CD4-positive, alpha-beta memory T cell (primary cell): ENCODE data around the gene EPB41. TPM values are rescaled to one million over a fixed set of nuclear protein-coding genes. Genes with fewer than 3 reads are reported as not detected.
A peak's percentile ranks its signal among the peaks of the same experiment; 100 is the strongest.
"Not testable (repeated sequence)": the region's sequence is repeated elsewhere in the genome, so short reads cannot be mapped to it uniquely, and the experiment has no call there.

Experiments used
- CTCF ChIA-PET: fragments of 350-600 bp; sonication (Branson Sonifier 250); formaldehyde crosslinking; loops from one replicate; lab custom pipeline; 2021; ENCODE audit warnings: inconsistent platforms; ENCODE audit not compliant: partially characterized antibody; lab: Charles Lee
- POLR2A ChIA-PET: fragments of 350-600 bp; sonication (Branson Sonifier 250); formaldehyde crosslinking; loops from one replicate; lab custom pipeline; 2021; ENCODE audit not compliant: partially characterized antibody; lab: Charles Lee
- DNase-seq, 5 donors: peaks; one replicate each; pipeline versions ENCODE4 v3.0.0 to v3.0.0-alpha.2; 2020 to 2022; ENCODE audit warnings: mixed read lengths in 1 of 5
- H3K27ac ChIP-seq: one replicate; pipeline ENCODE4 v1.7.0; 2013; ENCODE audit warnings: low read depth, low read length
- H3K27me3 ChIP-seq: 2 replicates; pipeline ENCODE4 v1.7.0; 2013; ENCODE audit warnings: mild to moderate bottlenecking, low read length, moderate library complexity; ENCODE audit not compliant: insufficient read depth
- H3K36me3 ChIP-seq: 2 replicates; pipeline ENCODE4 v1.7.0; 2013; ENCODE audit warnings: mild to moderate bottlenecking, low read length, moderate library complexity; ENCODE audit not compliant: insufficient read depth
- H3K4me1 ChIP-seq: 2 replicates; pipeline ENCODE4 v1.7.0; 2013; ENCODE audit warnings: mild to moderate bottlenecking, low read length, moderate library complexity; ENCODE audit not compliant: insufficient read depth
- H3K4me3 ChIP-seq, 2 donors: one replicate each; pipeline ENCODE4 v1.7.0; 2013; ENCODE audit warnings: low read length in 2 of 2, mild to moderate bottlenecking in 1 of 2
- H3K9me3 ChIP-seq, 2 donors: one replicate each; pipeline ENCODE4 v1.7.0; 2013; ENCODE audit warnings: low read length in 2 of 2, control low read depth in 1 of 2; ENCODE audit not compliant: control insufficient read depth in 1 of 2
- H3K27ac Mint-ChIP-seq, 7 donors: one replicate each; pipeline ENCODE4 v1.8.0; 2020 to 2021; ENCODE audit warnings: mixed read lengths in 7 of 7, mild to moderate bottlenecking in 6 of 7, inconsistent platforms in 3 of 7, moderate library complexity in 3 of 7
- H3K27me3 Mint-ChIP-seq, 2 donors: one replicate each; pipeline ENCODE4 v1.8.0; 2020 to 2021; ENCODE audit warnings: mixed read lengths in 2 of 2
- H3K36me3 Mint-ChIP-seq, 2 donors: one replicate each; pipeline ENCODE4 v1.8.0; 2020 to 2021; ENCODE audit warnings: mixed read lengths in 2 of 2, inconsistent platforms in 1 of 2, mild to moderate bottlenecking in 1 of 2
- H3K4me1 Mint-ChIP-seq, 4 donors: one replicate each; pipeline ENCODE4 v1.8.0; 2020 to 2021; ENCODE audit warnings: mixed read lengths in 4 of 4, mild to moderate bottlenecking in 1 of 4
- H3K4me3 Mint-ChIP-seq, 8 donors: one replicate each; pipeline ENCODE4 v1.8.0; 2020 to 2021; ENCODE audit warnings: mixed read lengths in 8 of 8, mild to moderate bottlenecking in 7 of 8, moderate library complexity in 6 of 8, inconsistent platforms in 3 of 8
- H3K9me3 Mint-ChIP-seq, 8 donors: one replicate each; pipeline ENCODE4 v1.8.0; 2020 to 2021; ENCODE audit warnings: mixed read lengths in 8 of 8, mild to moderate bottlenecking in 5 of 8, inconsistent platforms in 3 of 8, moderate library complexity in 1 of 8
- intact Hi-C: fragments of 100-400 bp; cut with micrococcal nuclease; formaldehyde crosslinking; loops from one replicate; pipeline ENCODE4 v1.15.1; 2023
- polyA plus RNA-seq, 2 donors: library from polyadenylated mRNA; unstranded; fragments of 300-500 nt; fragmentation: Illumina TruSeq; gene quantifications; one replicate each; pipeline ENCODE4 v1.2.3, GENCODE V29; 2021
- total RNA-seq, 2 experiments: library from RNA; stranded (reverse); gene quantifications; one replicate each; pipeline ENCODE4 v1.2.3, GENCODE V29; 2021

Gene EPB41
- total and polyA plus RNA-seq, 4 experiments from 2014 or later, result 56.1 to 321 (median 213) TPM

GRCh38 chr1:29082519-29082918, 168.2 kb downstream of the EPB41 start:
- no peak for DNase-seq
- Histone ChIP-seq H3K4me3 (no peak overlapping the region), H3K36me3 (peaks cover 13% of the 10 kb centered on the region), H3K27me3 (no peaks in the 10 kb centered on the region), H3K9me3 (no peaks in the 10 kb centered on the region), H3K4me1 (no peaks in the 10 kb centered on the region), H3K27ac (no peak overlapping the region)
- intact Hi-C loops, result no loop called here
- ChIA-PET POLR2A (no interaction called here), CTCF (interaction anchor here (1.2 kb wide), 1 partner anchor 205 kb away, joined by 4 read pairs; no protein-coding TSS in a partner anchor)
- H3K9me3 Mint-ChIP-seq, result peaks cover 0 to 3% (median 0%) of the 10 kb centered on the region in 8 donors
- no peak overlapping the region for H3K27ac Mint-ChIP-seq
- H3K27me3 Mint-ChIP-seq, result no peaks in the 10 kb centered on the region
- H3K4me1 Mint-ChIP-seq, result peaks cover 0 to 2% (median 0%) of the 10 kb centered on the region in 4 donors
- H3K36me3 Mint-ChIP-seq, result peaks cover 22 to 48% of the 10 kb centered on the region in 2 donors
- H3K4me3 Mint-ChIP-seq, result no peak overlapping the region

- DNase-seq, result no peak
- no peaks in the 10 kb centered on the region for H3K27me3 ChIP-seq
- Mint-ChIP-seq H3K4me1 (peaks cover 0 to 2% (median 0%) of the 10 kb centered on the region in 4 donors), H3K27me3 (no peaks in the 10 kb centered on the region), H3K36me3 (peaks cover 23 to 47% of the 10 kb centered on the region in 2 donors), H3K27ac (peak overlapping the region in 2 of 7 donors; percentile 32 to 36), H3K9me3 (peaks cover 0 to 5% (median 0%) of the 10 kb centered on the region in 8 donors), H3K4me3 (no peak overlapping the region)
- intact Hi-C loops, result no loop called here
- H3K27ac ChIP-seq, result no peak overlapping the region
- ChIA-PET CTCF (no interaction called here), POLR2A (no interaction called here)
- H3K4me3 ChIP-seq, result no peak overlapping the region
- H3K36me3 ChIP-seq, result peaks cover 12% of the 10 kb centered on the region
- no peaks in the 10 kb centered on the region for H3K9me3 ChIP-seq
- no peaks in the 10 kb centered on the region for H3K4me1 ChIP-seq
These were observed 169.2 kb downstream of the EPB41 start for GRCh38 chr1:29083317-29084195.

GRCh38 chr1:29084196-29084521, 169.8 kb downstream of the EPB41 start:
- peak overlapping the region in 2 of 7 donors; percentile 32 to 36 for H3K27ac Mint-ChIP-seq
- H3K9me3 Mint-ChIP-seq, result peaks cover 0 to 5% (median 0%) of the 10 kb centered on the region in 8 donors
- no peaks in the 10 kb centered on the region for H3K27me3 Mint-ChIP-seq
- POLR2A ChIA-PET, result interaction anchor here (0.8 kb wide), 1 partner anchor 157 kb away, joined by 3 read pairs; no protein-coding TSS in a partner anchor
- Histone ChIP-seq H3K9me3 (no peaks in the 10 kb centered on the region), H3K27ac (no peak overlapping the region), H3K4me3 (no peak overlapping the region), H3K27me3 (no peaks in the 10 kb centered on the region), H3K4me1 (no peaks in the 10 kb centered on the region), H3K36me3 (peaks cover 13% of the 10 kb centered on the region)
- H3K4me3 Mint-ChIP-seq, result no peak overlapping the region
- peaks cover 21 to 44% of the 10 kb centered on the region in 2 donors for H3K36me3 Mint-ChIP-seq
- intact Hi-C loops, result no loop called here
- H3K4me1 Mint-ChIP-seq, result peaks cover 0 to 2% (median 0%) of the 10 kb centered on the region in 4 donors
- no peak for DNase-seq
- CTCF ChIA-PET, result no interaction called here

GRCh38 chr1:29090937-29091618, 176.7 kb downstream of the EPB41 start:
- Histone ChIP-seq H3K36me3 (peaks cover 27% of the 10 kb centered on the region), H3K9me3 (no peaks in the 10 kb centered on the region), H3K27me3 (no peaks in the 10 kb centered on the region), H3K4me1 (no peaks in the 10 kb centered on the region), H3K4me3 (no peak overlapping the region), H3K27ac (no peak overlapping the region)
- POLR2A ChIA-PET, result no interaction called here
- Mint-ChIP-seq H3K27me3 (no peaks in the 10 kb centered on the region), H3K4me1 (peaks cover 0 to 6% (median 2%) of the 10 kb centered on the region in 4 donors), H3K36me3 (peaks cover 51 to 68% of the 10 kb centered on the region in 2 donors), H3K4me3 (no peak overlapping the region), H3K9me3 (peaks cover 0 to 7% (median 0%) of the 10 kb centered on the region in 8 donors), H3K27ac (peak overlapping the region in 2 of 7 donors; percentile 12 to 71)
- intact Hi-C loops, result no loop called here
- no peak for DNase-seq
- CTCF ChIA-PET, result no interaction called here

GRCh38 chr1:29092704-29093103, 178.3 kb downstream of the EPB41 start:
- peak overlapping the region in 1 of 8 donors; percentile 41 for H3K4me3 Mint-ChIP-seq
- H3K27ac Mint-ChIP-seq, result peak overlapping the region in 1 of 7 donors; percentile 47

GRCh38 chr1:29094433-29094832, 180.1 kb downstream of the EPB41 start:
- ChIA-PET CTCF (no interaction called here), POLR2A (no interaction called here)
- Mint-ChIP-seq H3K27ac (peak overlapping the region in 1 of 7 donors; percentile 65), H3K4me3 (no peak overlapping the region), H3K27me3 (no peaks in the 10 kb centered on the region), H3K9me3 (peaks cover 0 to 4% (median 0%) of the 10 kb centered on the region in 8 donors), H3K36me3 (peaks cover 56 to 80% of the 10 kb centered on the region in 2 donors), H3K4me1 (peaks cover 0 to 6% (median 1%) of the 10 kb centered on the region in 4 donors)
- Histone ChIP-seq H3K4me1 (no peaks in the 10 kb centered on the region), H3K27ac (no peak overlapping the region), H3K27me3 (no peaks in the 10 kb centered on the region), H3K4me3 (no peak overlapping the region), H3K9me3 (no peaks in the 10 kb centered on the region), H3K36me3 (peaks cover 46% of the 10 kb centered on the region)
- intact Hi-C loops, result no loop called here
- DNase-seq, result no peak

More at GRCh38 chr1:29092704-29093103, 178.3 kb downstream of the EPB41 start:
- intact Hi-C loops, H3K27me3 ChIP-seq, H3K9me3 Mint-ChIP-seq, DNase-seq, H3K9me3 ChIP-seq, H3K4me1 ChIP-seq, H3K4me3 ChIP-seq, H3K4me1 Mint-ChIP-seq, H3K27me3 Mint-ChIP-seq, CTCF ChIA-PET, POLR2A ChIA-PET, H3K27ac ChIP-seq: not testable (repeated sequence)
- H3K36me3 Mint-ChIP-seq, result peaks cover 58 to 80% of the 10 kb centered on the region in 2 donors
- peaks cover 43% of the 10 kb centered on the region for H3K36me3 ChIP-seq

GRCh38 chr1:29094954-29095353, 180.6 kb downstream of the EPB41 start:
- Histone ChIP-seq H3K27me3 (no peaks in the 10 kb centered on the region), H3K9me3 (no peaks in the 10 kb centered on the region), H3K4me1 (no peaks in the 10 kb centered on the region), H3K4me3 (no peak overlapping the region), H3K36me3 (peaks cover 50% of the 10 kb centered on the region), H3K27ac (no peak overlapping the region)
- peaks cover 0 to 3% (median 1%) of the 10 kb centered on the region in 4 donors for H3K4me1 Mint-ChIP-seq
- H3K27me3 Mint-ChIP-seq, result no peaks in the 10 kb centered on the region
- H3K36me3 Mint-ChIP-seq, result peaks cover 56 to 80% of the 10 kb centered on the region in 2 donors
- ChIA-PET CTCF (no interaction called here), POLR2A (no interaction called here)
- no peak for DNase-seq
- peaks cover 0 to 4% (median 0%) of the 10 kb centered on the region in 8 donors for H3K9me3 Mint-ChIP-seq
- intact Hi-C loops, result no loop called here
- peak overlapping the region in 1 of 7 donors; percentile 65 for H3K27ac Mint-ChIP-seq
- no peak overlapping the region for H3K4me3 Mint-ChIP-seq
